ENCODE measurements around the gene TRPV3. TPM values are rescaled to one million over a fixed set of nuclear protein-coding genes. Genes with fewer than 3 reads are reported as not detected.
"Not testable (repeated sequence)": the region's sequence is repeated elsewhere in the genome, so short reads cannot be mapped to it uniquely, and the experiment has no call there.

TRPV3 gene
- total RNA-seq, 2 donors from 2014 or later = 2.0 to 2.6 TPM

GRCh38 chr17:3532859-3533142 lies 24.8 kb downstream of the TRPV3 start:
- Mint-ChIP-seq H3K27ac (no peak overlapping the region), H3K9me3 (no peaks in the 10 kb centered on the region), H3K4me1 (ENCODE audit: low read depth) (no peaks in the 10 kb centered on the region), H3K36me3 (ENCODE audit: insufficient read depth in 2 of 2) (no peaks in the 10 kb centered on the region), H3K4me3 (no peak overlapping the region), H3K27me3 (ENCODE audit: low read depth) (no peaks in the 10 kb centered on the region)
- ATAC-seq (replicated peaks in 1 of 2) = no peak
- DNase-seq = no peak

- Mint-ChIP-seq H3K27ac (no peak overlapping the region), H3K36me3 (ENCODE audit: insufficient read depth in 2 of 2) (no peaks in the 10 kb centered on the region), H3K4me3 (no peak overlapping the region), H3K27me3 (ENCODE audit: low read depth) (no peaks in the 10 kb centered on the region), H3K4me1 (ENCODE audit: low read depth) (no peaks in the 10 kb centered on the region), H3K9me3 (no peaks in the 10 kb centered on the region)
- ATAC-seq (replicated peaks in 1 of 2) (no peak), DNase-seq (no peak)
Observed at GRCh38 chr17:3532106-3532858, 25.3 kb downstream of the TRPV3 start.

- ATAC-seq (replicated peaks in 1 of 2) (no peak), DNase-seq (no peak)
- Mint-ChIP-seq H3K9me3 (no peaks in the 10 kb centered on the region), H3K4me1 (ENCODE audit: low read depth) (no peaks in the 10 kb centered on the region), H3K36me3 (ENCODE audit: insufficient read depth in 2 of 2) (peaks cover 0 to under 1% of the 10 kb centered on the region in 2 donors), H3K27ac (no peak overlapping the region), H3K27me3 (ENCODE audit: low read depth) (no peaks in the 10 kb centered on the region), H3K4me3 (no peak overlapping the region)
Observed at GRCh38 chr17:3531266-3532101, 26.1 kb downstream of the TRPV3 start.

GRCh38 chr17:3529817-3530741 lies 27.5 kb downstream of the TRPV3 start:
- DNase-seq (no peak), ATAC-seq (replicated peaks in 1 of 2) (no peak)
- Mint-ChIP-seq H3K27me3 (ENCODE audit: low read depth) (no peaks in the 10 kb centered on the region), H3K4me1 (ENCODE audit: low read depth) (no peaks in the 10 kb centered on the region), H3K9me3 (no peaks in the 10 kb centered on the region), H3K36me3 (ENCODE audit: insufficient read depth in 2 of 2) (peaks cover 0 to 2% of the 10 kb centered on the region in 2 donors), H3K4me3 (no peak overlapping the region), H3K27ac (no peak overlapping the region)

- H3K9me3 Mint-ChIP-seq = no peaks in the 10 kb centered on the region
Observed at GRCh38 chr17:3528880-3529511, 28.6 kb downstream of the TRPV3 start.

GRCh38 chr17:3528403-3528851 lies 29.2 kb downstream of the TRPV3 start:
- no peaks in the 10 kb centered on the region for H3K4me1 Mint-ChIP-seq (ENCODE audit: low read depth)
- no peaks in the 10 kb centered on the region for H3K27me3 Mint-ChIP-seq (ENCODE audit: low read depth)
- H3K27ac Mint-ChIP-seq = no peak overlapping the region
- ATAC-seq (replicated peaks in 1 of 2) (no peak), DNase-seq (no peak)
- peaks cover 0 to 2% of the 10 kb centered on the region in 2 donors for H3K36me3 Mint-ChIP-seq (ENCODE audit: insufficient read depth in 2 of 2)
- H3K9me3 Mint-ChIP-seq = no peaks in the 10 kb centered on the region
- no peak overlapping the region for H3K4me3 Mint-ChIP-seq

More at GRCh38 chr17:3528880-3529511, 28.6 kb downstream of the TRPV3 start:
- DNase-seq = no peak
- Mint-ChIP-seq H3K27ac (no peak overlapping the region), H3K4me1 (ENCODE audit: low read depth) (no peaks in the 10 kb centered on the region), H3K27me3 (ENCODE audit: low read depth) (no peaks in the 10 kb centered on the region), H3K4me3 (no peak overlapping the region), H3K36me3 (ENCODE audit: insufficient read depth in 2 of 2) (peaks cover 0 to 2% of the 10 kb centered on the region in 2 donors)
- no peak for ATAC-seq (replicated peaks in 1 of 2)

- DNase-seq (no peak), ATAC-seq (replicated peaks in 1 of 2) (no peak)
- Mint-ChIP-seq H3K27ac (no peak overlapping the region), H3K27me3 (ENCODE audit: low read depth) (no peaks in the 10 kb centered on the region), H3K9me3 (no peaks in the 10 kb centered on the region), H3K4me1 (ENCODE audit: low read depth) (no peaks in the 10 kb centered on the region), H3K36me3 (ENCODE audit: insufficient read depth in 2 of 2) (peaks cover 0 to 2% of the 10 kb centered on the region in 2 donors), H3K4me3 (no peak overlapping the region)
Observed at GRCh38 chr17:3527896-3528295, 29.7 kb downstream of the TRPV3 start.

GRCh38 chr17:3527468-3527867 lies 30.1 kb downstream of the TRPV3 start:
- ATAC-seq (replicated peaks in 1 of 2) = no peak
- no peak overlapping the region for H3K27ac Mint-ChIP-seq
- no peaks in the 10 kb centered on the region for H3K4me1 Mint-ChIP-seq (ENCODE audit: low read depth)
- no peak overlapping the region for H3K4me3 Mint-ChIP-seq
- H3K9me3 Mint-ChIP-seq = no peaks in the 10 kb centered on the region
- DNase-seq = no peak
- peaks cover 0 to 2% of the 10 kb centered on the region in 2 donors for H3K36me3 Mint-ChIP-seq (ENCODE audit: insufficient read depth in 2 of 2)
- no peaks in the 10 kb centered on the region for H3K27me3 Mint-ChIP-seq (ENCODE audit: low read depth)

- DNase-seq (no peak), ATAC-seq (replicated peaks in 1 of 2) (no peak)
- H3K4me1 Mint-ChIP-seq (ENCODE audit: low read depth) = no peaks in the 10 kb centered on the region
- H3K36me3 Mint-ChIP-seq (ENCODE audit: insufficient read depth in 2 of 2) = peaks cover 0 to 2% of the 10 kb centered on the region in 2 donors
- no peak overlapping the region for H3K27ac Mint-ChIP-seq
- no peaks in the 10 kb centered on the region for H3K27me3 Mint-ChIP-seq (ENCODE audit: low read depth)
- H3K4me3 Mint-ChIP-seq = no peak overlapping the region
- H3K9me3 Mint-ChIP-seq = no peaks in the 10 kb centered on the region
Observed at GRCh38 chr17:3526971-3527370, 30.6 kb downstream of the TRPV3 start.

GRCh38 chr17:3526491-3526890 lies 31.1 kb downstream of the TRPV3 start:
- H3K36me3 Mint-ChIP-seq (ENCODE audit: insufficient read depth in 2 of 2) = peaks cover 0 to 2% of the 10 kb centered on the region in 2 donors
- no peaks in the 10 kb centered on the region for H3K9me3 Mint-ChIP-seq
- no peak overlapping the region for H3K27ac Mint-ChIP-seq
- no peaks in the 10 kb centered on the region for H3K4me1 Mint-ChIP-seq (ENCODE audit: low read depth)
- no peaks in the 10 kb centered on the region for H3K27me3 Mint-ChIP-seq (ENCODE audit: low read depth)
- DNase-seq (no peak), ATAC-seq (replicated peaks in 1 of 2) (no peak)
- no peak overlapping the region for H3K4me3 Mint-ChIP-seq

GRCh38 chr17:3524024-3524423 lies 33.6 kb downstream of the TRPV3 start:
- Mint-ChIP-seq H3K27ac (no peak overlapping the region), H3K4me1 (ENCODE audit: low read depth) (no peaks in the 10 kb centered on the region), H3K9me3 (no peaks in the 10 kb centered on the region), H3K27me3 (ENCODE audit: low read depth) (no peaks in the 10 kb centered on the region), H3K36me3 (ENCODE audit: insufficient read depth in 2 of 2) (peaks cover 0 to 2% of the 10 kb centered on the region in 2 donors), H3K4me3 (no peak overlapping the region)
- no peak for DNase-seq
- ATAC-seq (replicated peaks in 1 of 2) = no peak

- not testable (repeated sequence) for H3K27ac Mint-ChIP-seq; H3K27me3 Mint-ChIP-seq (ENCODE audit: low read depth); ATAC-seq (replicated peaks in 1 of 2); H3K9me3 Mint-ChIP-seq; DNase-seq; H3K4me3 Mint-ChIP-seq; H3K36me3 Mint-ChIP-seq (ENCODE audit: insufficient read depth in 2 of 2); H3K4me1 Mint-ChIP-seq (ENCODE audit: low read depth)
Observed at GRCh38 chr17:3519472-3519871, 38.1 kb downstream of the TRPV3 start.
